HG03565 (cell line): ENCODE measurements around the gene ACVR2B.
A peak's percentile ranks its signal among the peaks of the same experiment; 100 is the strongest.
"Not testable (repeated sequence)": the region's sequence is repeated elsewhere in the genome, so short reads cannot be mapped to it uniquely, and the experiment has no call there.

Experiments
- ATAC-seq: cut with Tn5 transposase; IDR thresholded peaks from one replicate; pipeline ENCODE4 v1.9.1; 2021; ENCODE audit warnings: mild to moderate bottlenecking, moderate library complexity; ENCODE audit not compliant: unreplicated experiment

ACVR2B gene

DNA sequence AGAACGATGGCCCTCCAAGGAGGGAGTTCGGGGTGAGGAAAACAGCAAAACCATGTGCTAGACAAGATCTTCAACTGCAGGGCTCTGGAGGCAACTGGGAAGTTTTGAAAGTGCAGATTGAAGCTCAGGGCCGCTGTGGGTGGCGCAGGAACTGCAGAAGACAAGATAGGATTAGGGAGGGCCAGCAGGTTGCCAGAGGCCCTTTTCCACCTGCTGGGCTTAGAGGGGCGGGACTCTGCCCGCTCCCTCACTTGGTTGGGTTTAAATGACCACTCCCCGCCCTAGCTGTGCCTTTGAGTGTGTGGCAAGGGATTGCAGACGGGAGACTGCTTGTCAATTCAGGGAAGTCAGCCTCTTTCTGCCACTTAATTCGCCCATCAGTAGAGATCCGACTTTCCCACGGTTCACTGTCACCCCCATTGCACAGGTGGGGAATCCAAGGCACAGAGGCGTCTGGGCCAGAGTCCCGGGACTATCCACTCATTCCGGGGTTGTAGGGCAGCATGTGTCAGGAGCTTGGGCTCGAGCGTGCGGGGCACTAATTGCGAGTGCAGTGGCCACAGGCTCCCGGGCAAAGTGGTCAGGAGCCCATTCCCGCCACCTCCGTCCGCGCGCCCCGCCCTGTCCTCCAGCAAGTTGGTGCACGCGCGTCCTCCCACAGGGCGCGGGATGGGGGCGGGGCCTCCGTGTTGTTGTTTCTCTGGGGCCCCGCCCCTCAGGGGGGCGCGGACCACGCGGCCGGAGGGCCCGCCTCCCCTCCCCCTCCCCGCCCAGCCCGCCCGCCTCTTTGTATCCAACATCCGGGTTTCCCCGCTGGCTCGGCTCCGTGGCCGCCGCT is at the start of gene ACVR2B:
Gene ACVR2B (plus strand): TSS at position 816 of the 838 bp plus-strand sequence. CDS start 433 bp downstream, outside the sequence.
- ATAC-seq = peak; percentile 47

DNA sequence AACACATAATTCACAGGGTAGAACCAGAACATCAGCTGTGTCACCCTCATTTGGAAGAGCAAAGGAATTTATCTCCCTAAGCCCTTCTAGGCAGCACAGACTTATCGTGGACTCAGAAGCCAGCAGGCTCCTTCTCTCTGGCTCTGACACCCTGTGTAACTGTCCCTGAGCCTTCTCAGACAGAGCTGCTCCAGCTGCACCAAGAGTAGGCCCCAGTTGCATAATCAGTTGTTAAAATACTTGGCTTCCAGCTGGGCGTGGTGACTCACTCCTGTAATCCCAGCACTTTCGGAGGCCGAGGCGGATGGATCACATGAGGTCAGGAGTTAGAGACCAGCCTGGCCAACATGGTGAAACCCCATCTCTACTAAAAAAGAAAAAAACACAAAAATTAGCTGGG is 49.4 kb upstream of the ACVR2B start:
- ATAC-seq = no peak

DNA sequence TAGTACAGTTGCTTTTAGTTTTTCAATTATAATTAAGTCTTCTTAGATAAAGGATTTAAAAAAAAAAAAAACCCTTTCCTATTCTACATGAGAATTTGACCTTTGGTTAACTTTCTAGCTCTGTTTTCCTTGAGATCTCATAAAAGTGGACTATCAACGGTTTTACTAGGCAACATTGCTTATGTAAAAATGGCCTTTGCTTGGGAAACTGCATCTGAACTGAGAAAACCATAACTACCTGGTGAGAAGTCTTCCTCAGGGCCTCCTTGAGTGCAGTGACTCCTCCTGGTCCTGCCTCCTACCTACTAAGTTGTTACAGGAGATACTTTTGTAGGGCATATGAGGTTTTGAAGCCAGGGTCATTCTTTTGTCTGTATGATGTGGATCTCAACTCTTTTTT is 42.1 kb upstream of the ACVR2B start:
- ATAC-seq = no peak

DNA sequence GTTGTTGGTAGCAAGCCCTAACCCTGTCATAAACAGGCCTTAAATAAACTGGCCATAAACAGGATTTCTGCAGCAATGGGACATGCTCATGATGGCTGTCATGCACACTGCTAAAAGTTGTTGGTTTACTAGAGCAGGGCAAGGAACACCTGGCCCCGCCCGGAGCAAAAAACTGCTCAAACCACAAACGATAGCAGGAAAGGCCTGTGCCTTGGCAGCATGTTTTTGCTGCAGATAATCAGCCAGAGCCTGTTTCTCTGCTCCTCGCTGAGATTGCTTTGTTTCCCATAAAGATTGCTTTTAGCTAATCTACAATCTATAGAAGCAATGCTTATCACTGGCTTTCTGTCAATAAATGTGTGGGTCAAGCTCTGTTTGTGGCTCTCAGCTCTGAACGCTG is 32.9 kb upstream of the ACVR2B start:
- not testable (repeated sequence) for ATAC-seq

DNA sequence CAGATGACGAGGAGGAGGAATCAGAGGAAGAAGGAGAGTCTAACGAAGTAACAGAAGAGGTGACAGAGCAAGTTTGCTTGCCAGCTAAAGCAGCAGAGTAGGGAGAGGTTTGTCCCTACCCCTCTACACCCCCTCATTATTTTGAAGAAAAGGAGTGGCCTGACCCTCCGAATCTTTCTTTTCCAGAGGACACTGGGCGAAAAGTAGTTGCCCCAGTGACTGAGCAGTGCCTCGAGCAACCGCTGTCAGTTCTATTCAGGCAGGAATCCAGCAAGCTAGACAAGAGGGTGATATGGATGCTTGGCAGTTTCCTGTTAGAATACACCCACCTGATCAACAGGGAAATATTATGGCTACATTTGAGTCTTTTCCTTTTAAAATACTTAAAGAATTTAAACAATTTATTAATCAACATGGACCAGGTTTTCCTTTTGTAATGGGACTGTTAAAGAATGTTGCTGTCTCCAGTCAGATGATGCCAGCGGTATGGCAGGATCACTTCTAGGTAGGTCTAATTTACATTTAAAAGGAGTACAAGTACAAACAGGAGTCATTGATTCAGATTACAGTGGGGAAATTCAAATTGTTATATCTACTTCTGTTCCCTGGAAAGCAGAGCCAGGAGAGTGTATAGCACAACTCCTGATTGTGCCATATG is 31.9 kb upstream of the ACVR2B start:
- no peak for ATAC-seq

DNA sequence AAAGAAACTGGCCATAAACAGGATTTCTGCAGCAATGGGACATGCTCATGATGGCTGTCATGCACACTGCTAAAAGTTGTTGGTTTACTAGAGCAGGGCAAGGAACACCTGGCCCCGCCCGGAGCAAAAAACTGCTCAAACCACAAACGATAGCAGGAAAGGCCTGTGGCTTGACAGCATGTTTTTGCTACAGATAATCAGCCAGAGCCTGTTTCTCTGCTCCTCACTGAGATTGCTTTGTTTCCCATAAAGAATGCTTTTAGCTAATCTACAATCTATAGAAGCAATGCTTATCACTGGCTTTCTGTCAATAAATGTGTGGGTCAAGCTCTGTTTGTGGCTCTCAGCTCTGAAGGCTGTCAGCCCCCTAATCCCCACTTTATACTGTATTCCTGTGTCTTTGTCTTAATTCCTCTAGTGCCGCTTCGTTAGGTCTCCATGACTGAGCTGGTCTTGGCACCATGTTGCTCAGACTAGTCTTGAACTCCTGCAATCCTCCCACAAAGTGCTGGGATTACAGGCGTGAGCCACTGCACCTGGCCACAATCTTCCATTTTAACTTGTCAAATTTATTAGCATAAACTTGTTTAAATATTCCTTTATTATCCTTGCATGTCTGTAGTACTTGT is 26.8 kb upstream of the ACVR2B start:
- ATAC-seq = not testable (repeated sequence)

DNA sequence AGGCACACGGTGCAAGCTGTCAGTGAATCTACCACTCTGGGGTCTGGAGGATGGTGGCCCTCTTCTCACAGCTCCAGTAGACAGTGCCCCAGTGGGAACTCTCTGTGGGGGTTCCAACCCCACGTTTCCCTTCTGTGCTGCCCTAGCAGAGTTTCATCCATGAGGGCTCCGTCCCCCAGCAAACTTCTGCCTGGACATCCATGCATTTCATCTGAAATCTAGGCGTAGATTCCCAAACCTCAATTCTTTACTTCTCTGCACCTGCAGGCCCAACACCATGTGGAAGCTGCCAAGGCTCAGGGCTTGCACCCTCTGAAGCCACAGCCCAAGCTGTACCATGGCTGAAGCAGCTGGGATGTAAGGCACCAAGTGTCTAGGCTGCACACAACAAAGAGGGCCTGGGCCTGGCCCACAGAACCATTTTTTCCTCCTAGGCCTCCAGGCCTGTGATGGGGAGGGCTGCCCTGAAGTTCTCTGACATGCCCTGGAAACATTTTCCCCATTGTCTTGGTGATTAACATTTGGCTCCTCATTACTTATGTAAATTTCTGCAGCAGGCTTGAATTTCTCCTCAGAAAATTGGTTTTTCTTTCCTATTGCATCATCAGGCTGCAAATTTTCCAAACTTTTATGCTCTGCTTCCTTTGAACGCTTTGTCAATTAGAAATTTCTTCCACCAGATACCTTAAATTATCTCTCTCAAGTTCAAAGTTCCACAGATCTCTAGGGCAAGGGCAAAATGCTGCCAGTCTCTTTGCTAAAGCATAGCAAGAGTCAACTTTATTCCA is 20.6 kb upstream of the ACVR2B start:
- not testable (repeated sequence) for ATAC-seq

DNA sequence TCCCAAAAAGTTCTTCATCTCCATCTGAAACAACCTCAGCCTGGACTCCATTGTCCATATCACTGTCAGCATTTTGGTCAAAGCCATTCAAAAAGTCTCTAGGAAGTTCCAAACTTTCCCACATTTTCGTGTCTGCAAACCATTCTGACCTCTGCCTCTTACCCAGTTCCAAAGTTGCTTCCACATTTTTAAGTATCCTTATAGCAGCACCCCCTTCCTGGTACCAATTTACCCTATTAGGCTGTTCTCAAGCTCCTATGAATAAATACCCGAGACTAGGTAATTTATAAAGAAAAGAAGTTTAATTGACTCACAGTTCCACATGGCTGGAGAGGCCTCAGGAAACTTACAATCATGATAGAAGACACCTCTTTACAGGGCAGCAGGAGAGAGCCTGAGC is 20.0 kb upstream of the ACVR2B start:
- not testable (repeated sequence) for ATAC-seq

DNA sequence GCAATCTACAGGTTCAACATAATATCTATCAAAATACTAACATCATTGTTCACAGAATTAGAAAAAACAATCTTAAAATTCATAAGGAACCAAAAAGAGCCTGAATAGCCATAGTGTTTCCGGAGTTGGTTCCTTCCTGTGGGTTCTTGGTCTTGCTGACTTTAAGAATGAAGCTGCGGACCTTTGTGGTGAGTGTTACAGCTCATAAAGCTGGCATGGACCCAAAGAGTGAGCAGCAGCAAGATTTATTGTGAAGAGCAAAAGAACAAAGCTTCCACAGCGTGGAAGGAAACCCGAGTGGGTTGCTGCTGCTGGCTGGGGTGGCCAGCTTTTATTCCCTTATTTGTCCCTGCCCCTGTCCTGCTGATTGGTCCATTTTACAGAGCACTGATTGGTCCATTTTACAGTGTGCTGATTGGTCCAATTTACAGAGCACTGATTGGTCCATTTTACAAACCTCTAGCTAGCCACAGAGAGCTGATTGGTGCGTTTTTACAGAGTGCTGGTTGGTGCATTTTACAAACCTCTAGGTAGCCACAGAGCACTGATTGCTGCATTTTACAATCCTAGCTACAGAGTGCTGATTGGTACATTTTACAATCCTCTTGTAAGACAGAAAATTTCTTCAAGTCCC is 15.1 kb upstream of the ACVR2B start:
- not testable (repeated sequence) for ATAC-seq

DNA sequence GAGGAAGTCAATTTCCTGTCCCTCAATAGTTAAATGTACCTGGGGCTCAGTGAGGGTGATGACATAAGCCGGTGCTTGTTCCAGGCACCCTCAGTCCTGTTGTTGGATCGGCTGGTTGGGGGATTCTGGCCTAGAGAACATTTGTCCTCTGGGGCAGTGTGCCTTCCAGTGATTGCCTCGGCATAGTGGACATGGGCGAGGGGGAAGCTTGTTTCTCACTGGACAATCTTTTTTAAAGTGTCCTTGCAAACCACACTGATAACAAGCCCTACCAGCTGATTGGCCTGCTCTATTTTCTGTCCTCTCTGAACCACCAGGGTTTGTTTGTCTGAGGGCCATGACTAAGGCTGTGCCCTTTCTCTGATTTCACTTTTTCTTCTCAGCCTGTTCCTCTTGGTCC is 10.5 kb upstream of the ACVR2B start:
- not testable (repeated sequence) for ATAC-seq

DNA sequence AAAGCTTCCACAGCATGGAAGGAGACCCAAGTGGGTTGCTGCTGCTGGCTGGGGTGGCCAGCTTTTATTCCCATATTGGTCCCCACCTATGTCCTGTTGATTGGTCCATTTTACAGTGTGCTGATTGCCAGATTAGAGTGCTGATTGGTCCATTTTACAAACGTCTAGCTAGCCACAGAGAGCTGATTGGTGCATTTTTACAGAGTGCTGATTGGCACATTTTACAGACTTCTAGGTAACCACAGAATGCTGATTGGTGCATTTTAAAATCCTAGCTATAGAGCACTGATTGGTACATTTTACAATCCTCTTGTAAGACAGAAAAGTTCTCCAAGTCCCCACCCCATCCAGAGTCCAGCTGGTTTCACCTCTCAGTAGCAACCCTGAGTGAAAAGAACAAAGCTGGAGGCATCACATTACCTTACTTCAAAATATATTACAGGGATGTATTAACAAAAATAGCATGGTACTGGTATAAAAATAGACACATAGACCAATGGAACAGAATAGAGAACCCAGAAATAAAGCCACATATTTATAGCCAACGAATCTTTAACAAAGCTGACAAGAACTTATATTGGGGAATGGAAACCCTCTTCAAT is 7.5 kb upstream of the ACVR2B start:
- ATAC-seq = no peak

DNA sequence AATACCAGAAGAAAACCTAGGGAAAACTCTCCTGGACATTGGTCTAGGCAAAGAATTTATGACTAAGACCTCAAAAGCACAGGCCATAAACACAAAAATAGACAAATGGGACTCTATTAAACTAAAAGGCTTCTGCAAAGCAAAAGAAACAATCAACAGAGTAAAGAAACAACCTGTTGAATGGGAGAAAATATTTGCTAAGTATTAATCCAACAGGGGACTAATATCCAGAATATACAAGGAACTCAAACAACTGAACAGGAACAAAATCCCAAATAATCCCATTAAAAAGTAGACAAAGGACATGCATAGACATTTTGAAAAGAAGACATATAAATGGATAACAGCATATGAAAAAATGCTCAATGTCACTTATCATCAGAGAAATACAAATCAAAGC is 6.9 kb upstream of the ACVR2B start:
- no peak for ATAC-seq

DNA sequence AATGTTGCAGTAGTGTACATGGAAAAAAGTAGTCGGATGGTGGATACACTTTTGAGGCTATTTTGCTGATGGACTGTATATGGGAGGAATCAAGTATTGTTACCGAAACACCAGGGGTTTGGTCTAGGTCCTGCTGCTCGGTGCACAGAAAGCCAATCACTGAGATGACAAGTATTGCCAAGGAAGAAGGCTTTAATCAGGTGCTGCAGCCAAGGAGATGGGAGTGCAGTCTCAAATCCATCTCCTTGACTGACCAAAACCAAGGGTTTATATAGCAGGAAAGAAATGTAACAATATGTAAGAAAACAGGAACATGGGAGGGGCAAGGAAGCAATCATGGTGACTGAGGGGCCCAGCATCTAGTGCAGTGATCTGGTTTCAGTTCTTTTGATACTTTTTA is 2.8 kb upstream of the ACVR2B start:
- ATAC-seq = no peak

DNA sequence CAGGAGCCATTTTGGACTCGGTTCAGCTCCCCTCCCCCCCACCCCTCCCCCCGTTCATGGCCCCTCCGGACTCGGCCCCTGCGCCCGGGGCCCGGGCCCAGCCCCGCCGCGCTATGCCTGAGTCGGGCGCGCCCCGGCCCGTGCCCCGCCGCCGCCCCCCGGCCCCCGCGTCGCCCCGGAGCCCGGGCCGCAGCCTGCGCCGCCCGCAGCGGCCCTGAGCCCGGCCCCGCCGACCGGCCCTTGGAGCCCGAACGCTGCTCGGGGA is 155 bp downstream of the ACVR2B start:
- no peak for ATAC-seq

DNA sequence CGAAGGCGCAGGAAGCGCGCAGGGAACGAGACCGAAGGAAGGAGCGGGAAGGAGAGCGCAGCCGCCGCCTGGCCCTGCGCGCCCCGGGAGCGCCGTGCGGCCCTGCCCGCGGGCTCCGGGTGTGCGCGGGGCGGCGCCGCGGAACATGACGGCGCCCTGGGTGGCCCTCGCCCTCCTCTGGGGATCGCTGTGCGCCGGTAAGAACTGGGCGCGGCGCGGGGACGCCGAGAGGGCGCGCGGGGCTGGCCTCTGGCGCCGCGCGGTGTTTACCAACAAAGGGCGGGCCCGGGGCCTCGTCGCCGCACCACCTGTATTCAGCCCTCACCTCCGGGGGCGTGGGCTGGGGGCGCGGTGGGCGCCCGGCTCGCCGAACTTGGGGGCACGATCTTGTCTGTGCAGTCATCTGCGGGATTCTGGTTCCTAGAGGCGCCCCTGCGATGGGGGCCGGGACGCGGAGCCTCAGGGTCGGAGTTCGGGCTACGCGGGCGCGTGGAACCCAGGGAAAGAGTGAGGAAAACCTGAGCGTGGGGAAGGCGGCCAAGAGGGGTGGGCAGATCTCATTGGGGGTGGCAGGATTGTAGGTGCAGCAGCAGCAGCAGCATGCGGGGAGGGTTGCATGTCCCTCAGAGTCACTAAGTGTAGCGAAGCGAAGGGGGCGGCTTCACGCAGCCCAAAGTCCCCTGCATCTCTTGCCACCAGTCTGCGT is 641 bp downstream of the ACVR2B start:
- ATAC-seq = no peak

DNA sequence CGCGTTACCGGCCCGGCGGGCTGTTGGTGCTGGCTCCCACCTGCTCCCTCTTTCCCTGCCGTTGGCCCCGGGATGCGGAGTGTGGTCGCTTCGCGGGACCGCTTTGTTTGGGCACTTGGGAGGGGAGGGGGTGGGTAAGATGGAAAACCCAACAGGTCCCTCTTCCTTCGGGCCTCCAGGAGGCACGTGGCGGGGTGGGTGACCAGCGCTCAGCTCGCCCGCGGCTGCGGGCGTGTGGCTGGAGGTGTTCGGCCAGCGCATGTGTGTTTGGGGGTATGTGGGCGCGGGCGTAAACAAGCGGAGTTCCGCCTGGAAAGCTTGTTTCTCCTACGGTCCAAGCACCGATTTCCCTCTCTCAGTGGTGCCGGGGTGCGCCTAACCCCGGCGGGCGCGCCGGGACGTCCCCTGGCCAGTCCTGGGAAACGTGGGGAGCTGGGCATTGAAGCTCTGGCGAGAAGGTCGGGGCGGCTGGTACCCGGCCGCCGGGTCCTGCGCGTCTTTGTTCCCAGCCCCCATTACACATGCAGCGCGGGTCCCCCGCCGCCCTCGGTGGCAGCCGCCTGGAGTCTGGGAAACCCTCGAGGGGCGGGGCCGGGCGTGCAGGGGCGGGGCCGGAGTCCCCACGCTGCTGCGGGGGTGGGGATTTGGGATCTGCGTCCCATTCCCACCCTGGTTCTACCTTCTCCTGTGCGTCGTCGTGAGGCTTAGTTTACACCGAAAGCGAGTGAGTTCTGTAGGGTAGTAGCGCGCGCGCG is 1.4 kb downstream of the ACVR2B start:
- no peak for ATAC-seq

DNA sequence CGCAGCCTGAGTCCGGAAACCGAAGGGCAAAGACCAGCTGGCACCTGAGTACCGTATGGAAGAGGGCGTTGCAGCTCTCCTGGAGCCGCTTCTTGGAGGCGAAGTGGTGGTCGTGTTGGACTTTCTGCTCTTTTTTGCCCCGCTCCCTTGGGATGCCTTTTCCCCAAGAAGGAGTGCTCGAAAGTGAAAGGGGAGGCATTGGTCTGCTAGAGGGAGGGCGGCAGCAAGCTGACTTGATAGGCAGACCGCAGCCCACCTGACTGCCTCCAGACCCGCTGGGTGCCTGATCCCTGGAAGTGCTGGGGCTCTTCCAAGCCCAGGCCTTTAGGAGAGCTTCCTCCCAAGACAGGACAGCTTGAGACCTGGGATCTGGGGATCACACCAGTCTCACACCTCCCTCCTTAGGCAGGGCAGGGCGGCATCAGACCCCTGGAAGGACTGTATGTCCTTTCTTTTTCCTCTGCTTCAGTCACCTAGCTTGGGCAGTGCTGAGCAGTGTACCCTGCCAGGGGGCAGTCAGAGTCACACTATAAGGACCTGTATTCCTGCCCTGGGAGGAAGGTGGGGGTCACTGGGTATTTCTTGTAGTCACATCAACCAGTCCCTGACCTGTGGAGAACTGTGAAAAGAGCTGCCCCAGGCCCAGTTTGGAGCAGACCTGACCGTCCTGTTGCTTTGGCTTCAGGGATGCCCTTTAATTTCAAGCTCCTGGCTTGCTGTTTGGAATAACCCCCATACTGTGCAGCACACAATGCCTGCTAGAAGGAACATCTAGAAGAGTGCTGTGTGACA is 2.1 kb downstream of the ACVR2B start:
- ATAC-seq = no peak
